ENCODE results near the gene SOX13.

- no peak for TF ChIP-seq CTCF (conservative IDR thresholded peaks at IDR 0.05)
- TF ChIP-seq ZFX (IDR thresholded peaks at IDR 0.05), result no peak
Measured at GRCh38 chr1:204128464-204128963, 55.6 kb downstream of the SOX13 start.
